GM23338 (cell line): Measurements from ENCODE around the gene CELA3A. TPM values are rescaled to one million over a fixed set of nuclear protein-coding genes. Genes with fewer than 3 reads are reported as not detected.
"Not testable (repeated sequence)": the region's sequence is repeated elsewhere in the genome, so short reads cannot be mapped to it uniquely, and the experiment has no call there.

Experiments used
- ATAC-seq: fragments of 200-7000 bp; cut with Tn5 transposase; 3 replicates; pipeline ENCODE4 v1.9.1; 2020
- DNase-seq: peaks from one replicate; pipeline ENCODE4 v3.0.0-alpha.2; 2015; ENCODE audit warnings: low spot score
- H2AFZ ChIP-seq: fragments of 200-600 bp; sonication (generic); 2 replicates; pipeline ENCODE4 v1.8.0; 2016; ENCODE audit warnings: antibody characterized with exemption, mild to moderate bottlenecking, moderate library complexity
- H3F3A ChIP-seq: fragments of 200-600 bp; sonication (generic); replicated peaks from 2 replicates; pipeline ENCODE4 v1.8.0; 2017; ENCODE audit warnings: antibody characterized with exemption, mixed run types, low read depth
- H3K27ac ChIP-seq: fragments of 200-600 bp; sonication (generic); 2 replicates; pipeline ENCODE4 v1.6.1; 2016; ENCODE audit warnings: low read depth
- H3K27me3 ChIP-seq: fragments of 200-600 bp; sonication (generic); 2 replicates; pipeline ENCODE4 v1.8.0; 2016; ENCODE audit warnings: mild to moderate bottlenecking, mixed run types, moderate library complexity; ENCODE audit not compliant: insufficient read depth
- H3K36me3 ChIP-seq: fragments of 200-600 bp; sonication (generic); 2 replicates; pipeline ENCODE4 v1.8.0; 2016; ENCODE audit warnings: mild to moderate bottlenecking; ENCODE audit not compliant: insufficient read depth
- H3K4me1 ChIP-seq: fragments of 200-600 bp; sonication (generic); 2 replicates; pipeline ENCODE4 v1.8.0; 2016; ENCODE audit warnings: mild to moderate bottlenecking, moderate library complexity; ENCODE audit not compliant: insufficient read depth
- H3K4me2 ChIP-seq: fragments of 200-600 bp; sonication (generic); 2 replicates; pipeline ENCODE4 v1.7.1; 2017; ENCODE audit warnings: mixed run types
- H3K4me3 ChIP-seq: fragments of 200-600 bp; sonication (generic); 2 replicates; pipeline ENCODE4 v1.6.1; 2016; ENCODE audit warnings: mixed run types
- H3K79me2 ChIP-seq: fragments of 200-600 bp; sonication (generic); replicated peaks from 2 replicates; pipeline ENCODE4 v1.8.0; 2017; ENCODE audit warnings: mild to moderate bottlenecking; ENCODE audit not compliant: insufficient read depth
- H3K9me2 ChIP-seq: fragments of 200-600 bp; sonication (generic); 2 replicates; pipeline ENCODE4 v1.8.0; 2017; ENCODE audit not compliant: insufficient read depth
- H4K20me1 ChIP-seq: fragments of 200-600 bp; sonication (generic); replicated peaks from 2 replicates; pipeline ENCODE4 v1.8.0; 2017; ENCODE audit warnings: mild to moderate bottlenecking; ENCODE audit not compliant: insufficient read depth
- H3K27ac Mint-ChIP-seq: 2 replicates; pipeline ENCODE4 v1.8.0; 2020; ENCODE audit warnings: inconsistent platforms, mild to moderate bottlenecking, moderate library complexity, mixed read lengths
- H3K27me3 Mint-ChIP-seq: 3 replicates; pipeline ENCODE4 v1.8.0; 2022; ENCODE audit warnings: low read depth, mild to moderate bottlenecking, moderate library complexity, mixed read lengths, inconsistent platforms; ENCODE audit not compliant: insufficient read depth, poor library complexity
- H3K36me3 Mint-ChIP-seq: 3 replicates; pipeline ENCODE4 v1.8.0; 2021; ENCODE audit warnings: low read depth, mild to moderate bottlenecking, inconsistent platforms, moderate library complexity, mixed read lengths
- H3K4me1 Mint-ChIP-seq: 3 replicates; pipeline ENCODE4 v1.8.0; 2020; ENCODE audit warnings: mild to moderate bottlenecking, inconsistent platforms, mixed read lengths
- H3K4me3 Mint-ChIP-seq: 3 replicates; pipeline ENCODE4 v1.8.0; 2021; ENCODE audit warnings: moderate library complexity, mild to moderate bottlenecking, inconsistent platforms, mixed read lengths
- H3K9me3 Mint-ChIP-seq: 3 replicates; pipeline ENCODE4 v1.8.0; 2020; ENCODE audit warnings: moderate library complexity, mild to moderate bottlenecking, inconsistent platforms, mixed read lengths
- EZH2phosphoT487 ChIP-seq: fragments of 200-600 bp; sonication (generic); IDR thresholded peaks from one replicate; pipeline ENCODE4 v1.8.1; 2018; ENCODE audit warnings: antibody characterized with exemption; ENCODE audit not compliant: unreplicated experiment
- polyA plus RNA-seq: library from polyadenylated mRNA; unstranded; fragments of >200 nt; fragmentation: Nextera tagmentation; extraction: Ambion mirVana; gene quantifications from 2 replicates; pipeline ENCODE4 v1.2.1, GENCODE V29; 2016
- total RNA-seq: library from RNA; depleted of rRNA; stranded (reverse); fragments of >200 nt; shearing (Covaris generic); gene quantifications from 2 replicates; pipeline ENCODE4 v1.2.3, GENCODE V29; 2014
- TF ChIP-seq, protein P1 (sequence below), 2 experiments: fragments of 200-600 bp in 1 of 2; sonication (generic) in 1 of 2; conservative IDR thresholded peaks; 2 replicates each; pipeline versions ENCODE4 v1.5.1 to v1.6.1; 2016 to 2017; ENCODE audit warnings: antibody characterized with exemption in 2 of 2, low read depth in 2 of 2, mild to moderate bottlenecking in 2 of 2, moderate library complexity in 1 of 2

Gene CELA3A
- total and polyA plus RNA-seq, 2 experiments from 2014 or later, result not detected

GRCh38 chr1:22012752-22013151, 11.3 kb downstream of the CELA3A start:
- not testable (repeated sequence) for H3K4me3 Mint-ChIP-seq, H3K27ac Mint-ChIP-seq, H3K9me2 ChIP-seq, H3K4me1 ChIP-seq, H3K9me3 Mint-ChIP-seq, H3K79me2 ChIP-seq, H3K27ac ChIP-seq, H3K27me3 ChIP-seq, H3K36me3 Mint-ChIP-seq, H2AFZ ChIP-seq, DNase-seq, H3K27me3 Mint-ChIP-seq, H3K4me2 ChIP-seq, ATAC-seq, H3K4me3 ChIP-seq, H3K4me1 Mint-ChIP-seq, H4K20me1 ChIP-seq, H3K36me3 ChIP-seq, H3F3A ChIP-seq

DNA sequence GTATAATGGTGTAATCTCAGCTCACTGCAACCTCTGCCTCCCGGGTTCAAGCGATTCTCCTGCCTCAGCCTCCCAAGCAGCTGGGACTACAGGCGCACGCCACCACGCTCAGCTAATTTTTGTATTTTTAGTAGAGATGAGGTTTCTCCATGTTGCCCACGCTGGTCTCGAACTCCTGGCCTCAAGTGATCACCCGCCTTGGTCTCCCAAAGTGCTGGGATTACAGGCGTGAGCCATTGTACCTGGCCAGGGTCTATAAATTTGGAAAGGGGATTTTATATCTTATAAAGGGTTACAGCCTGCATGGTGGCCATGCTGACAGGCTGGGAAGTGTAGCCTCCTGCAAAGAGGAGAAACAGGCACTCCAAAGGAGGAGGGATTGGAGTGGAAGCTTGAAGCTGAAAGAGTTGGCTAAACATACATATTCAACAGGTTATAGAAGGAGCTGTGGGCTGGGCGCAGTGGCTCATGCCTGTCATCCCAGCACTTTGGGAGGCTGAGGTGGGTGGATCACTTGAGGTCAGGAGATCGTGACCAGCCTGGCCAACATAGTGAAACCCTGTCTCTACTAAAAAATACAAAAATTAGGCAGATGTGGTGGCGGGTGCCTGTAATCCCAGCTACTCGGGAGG, 13.2 kb downstream of the CELA3A start:
- not testable (repeated sequence) for DNase-seq, H3K4me1 ChIP-seq, H3K9me3 Mint-ChIP-seq, H3K4me2 ChIP-seq, H3K36me3 Mint-ChIP-seq, H2AFZ ChIP-seq, H3K27ac Mint-ChIP-seq, H3K79me2 ChIP-seq, H3K27me3 ChIP-seq, H3K4me3 Mint-ChIP-seq, H3K9me2 ChIP-seq, H3F3A ChIP-seq, H4K20me1 ChIP-seq, H3K36me3 ChIP-seq, H3K27ac ChIP-seq, H3K4me1 Mint-ChIP-seq, ATAC-seq, H3K4me3 ChIP-seq, H3K27me3 Mint-ChIP-seq

- Histone ChIP-seq H3K36me3 (no peaks in the 10 kb centered on the region), H3K27me3 (no peaks in the 10 kb centered on the region), H3K79me2 (no peaks in the 10 kb centered on the region), H3K4me2 (no peak overlapping the region), H2AFZ (no peak overlapping the region), H3K27ac (no peak overlapping the region), H3F3A (peaks cover 2% of the 10 kb centered on the region), H3K4me1 (peaks cover 3% of the 10 kb centered on the region), H3K9me2 (no peaks in the 10 kb centered on the region), H4K20me1 (no peaks in the 10 kb centered on the region), H3K4me3 (no peak overlapping the region)
- no peak for TF ChIP-seq EZH2phosphoT487
- TF ChIP-seq, protein P1, sequence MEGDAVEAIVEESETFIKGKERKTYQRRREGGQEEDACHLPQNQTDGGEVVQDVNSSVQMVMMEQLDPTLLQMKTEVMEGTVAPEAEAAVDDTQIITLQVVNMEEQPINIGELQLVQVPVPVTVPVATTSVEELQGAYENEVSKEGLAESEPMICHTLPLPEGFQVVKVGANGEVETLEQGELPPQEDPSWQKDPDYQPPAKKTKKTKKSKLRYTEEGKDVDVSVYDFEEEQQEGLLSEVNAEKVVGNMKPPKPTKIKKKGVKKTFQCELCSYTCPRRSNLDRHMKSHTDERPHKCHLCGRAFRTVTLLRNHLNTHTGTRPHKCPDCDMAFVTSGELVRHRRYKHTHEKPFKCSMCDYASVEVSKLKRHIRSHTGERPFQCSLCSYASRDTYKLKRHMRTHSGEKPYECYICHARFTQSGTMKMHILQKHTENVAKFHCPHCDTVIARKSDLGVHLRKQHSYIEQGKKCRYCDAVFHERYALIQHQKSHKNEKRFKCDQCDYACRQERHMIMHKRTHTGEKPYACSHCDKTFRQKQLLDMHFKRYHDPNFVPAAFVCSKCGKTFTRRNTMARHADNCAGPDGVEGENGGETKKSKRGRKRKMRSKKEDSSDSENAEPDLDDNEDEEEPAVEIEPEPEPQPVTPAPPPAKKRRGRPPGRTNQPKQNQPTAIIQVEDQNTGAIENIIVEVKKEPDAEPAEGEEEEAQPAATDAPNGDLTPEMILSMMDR (conservative IDR thresholded peaks at IDR 0.05; ENCODE audit: low read depth in 2 of 2), result peak; percentile 47 to 56
- H3K36me3 Mint-ChIP-seq, result no peaks in the 10 kb centered on the region
- no peak overlapping the region for H3K4me3 Mint-ChIP-seq
- H3K27ac Mint-ChIP-seq, result no peak overlapping the region
- ATAC-seq (peak; percentile 44; the same call in 2 of the 3 replicates), DNase-seq (peak; percentile 42)
- H3K9me3 Mint-ChIP-seq, result no peaks in the 10 kb centered on the region
- peaks cover 7% of the 10 kb centered on the region; the same call in 2 of the 3 replicates for H3K4me1 Mint-ChIP-seq
- H3K27me3 Mint-ChIP-seq, result peaks cover 10% of the 10 kb centered on the region
Observed at GRCh38 chr1:22018583-22019559, 17.4 kb downstream of the CELA3A start.
